CD4-positive, alpha-beta T cell (primary cell): ENCODE results near the gene SAYSD1. TPM values are rescaled to one million over a fixed set of nuclear protein-coding genes. Genes with fewer than 3 reads are reported as not detected.
A peak's percentile ranks its signal among the peaks of the same experiment; 100 is the strongest.

Experiments used
- ATAC-seq: fragments of 200-7000 bp; cut with Tn5 transposase; one replicate; pipeline ENCODE4 v1.10.0; 2022; ENCODE audit warnings: mild to moderate bottlenecking; ENCODE audit not compliant: poor library complexity
- CTCF ChIA-PET: fragments of 350-600 bp; sonication (Branson Sonifier 250); formaldehyde crosslinking; loops from one replicate; lab custom pipeline; 2021; ENCODE audit warnings: antibody characterized with exemption, inconsistent platforms; lab: Charles Lee
- POLR2A ChIA-PET: fragments of 350-600 bp; sonication (Branson Sonifier 250); formaldehyde crosslinking; loops from one replicate; lab custom pipeline; 2021; ENCODE audit warnings: antibody characterized with exemption, inconsistent platforms; lab: Charles Lee
- DNase-seq, 14 experiments: peaks; one replicate each; pipeline ENCODE4 v3.0.0-alpha.2; 2013 to 2020; ENCODE audit warnings: mixed read lengths in 2 of 14
- H3K27ac ChIP-seq, 2 donors: one replicate each; pipeline versions ENCODE4 v1.5.1 to v1.7.0; 2013; ENCODE audit warnings: low read length in 2 of 2, low read depth in 1 of 2, mild to moderate bottlenecking in 1 of 2
- H3K27me3 ChIP-seq, 2 experiments: 1 replicate in 1 of 2; 2 replicates in 1 of 2; pipeline versions ENCODE4 v1.6.1 to v1.7.0; 2013; ENCODE audit warnings: low read length in 2 of 2, control low read depth in 1 of 2, mild to moderate bottlenecking in 1 of 2, moderate library complexity in 1 of 2; ENCODE audit not compliant: insufficient read depth in 2 of 2, control insufficient read depth in 1 of 2
- H3K36me3 ChIP-seq: one replicate; pipeline ENCODE4 v1.6.1; 2013; ENCODE audit warnings: low read length, control low read depth; ENCODE audit not compliant: insufficient read depth
- H3K4me1 ChIP-seq: one replicate; pipeline ENCODE4 v1.6.1; 2013; ENCODE audit warnings: low read length, control low read depth; ENCODE audit not compliant: insufficient read depth
- H3K4me3 ChIP-seq: one replicate; pipeline ENCODE4 v1.5.1; 2013; ENCODE audit warnings: mild to moderate bottlenecking, low read length, moderate library complexity
- H3K9me3 ChIP-seq, 2 experiments: 1 replicate in 1 of 2; 2 replicates in 1 of 2; pipeline versions ENCODE4 v1.6.1 to v1.7.0; 2013; ENCODE audit warnings: low read length in 2 of 2, mild to moderate bottlenecking in 2 of 2, control low read depth in 1 of 2, moderate library complexity in 1 of 2; ENCODE audit not compliant: control insufficient read depth in 1 of 2, insufficient read depth in 1 of 2
- H3K27ac Mint-ChIP-seq: one replicate; pipeline ENCODE4 v1.8.0; 2020; ENCODE audit warnings: mixed read lengths
- H3K27me3 Mint-ChIP-seq: one replicate; pipeline ENCODE4 v1.8.0; 2021; ENCODE audit warnings: mixed read lengths
- H3K36me3 Mint-ChIP-seq: one replicate; pipeline ENCODE4 v1.8.0; 2021; ENCODE audit warnings: low read depth, mixed read lengths
- H3K4me1 Mint-ChIP-seq: one replicate; pipeline ENCODE4 v1.8.0; 2021; ENCODE audit warnings: low read depth, mixed read lengths
- H3K4me3 Mint-ChIP-seq: one replicate; pipeline ENCODE4 v1.8.0; 2020; ENCODE audit warnings: mild to moderate bottlenecking, mixed read lengths
- H3K9me3 Mint-ChIP-seq: one replicate; pipeline ENCODE4 v1.8.0; 2020; ENCODE audit warnings: mixed read lengths
- CTCF ChIP-seq: fragments of 200-600 bp; IDR thresholded peaks from one replicate; pipeline ENCODE4 v1.8.0; 2022; ENCODE audit warnings: antibody characterized with exemption, mild to moderate bottlenecking
- intact Hi-C, 2 experiments: fragments of 100-400 bp; cut with DNase I in 1 of 2; cut with micrococcal nuclease in 1 of 2; formaldehyde crosslinking; loops; one replicate each; pipeline versions ENCODE4 v1.15.1 to v1.9.0; 2023 to 2025; cut with DNase I, micrococcal nuclease
- total RNA-seq, 174 experiments: library from RNA in 2 of 174; stranded (reverse) in 2 of 174; gene quantifications; one replicate each; pipeline ENCODE4 v1.2.3 and lab custom pipeline; 2021 to 2026

Gene SAYSD1
- total RNA-seq, 2 experiments from 2014 or later = 18.7 to 21.3 TPM

- Mint-ChIP-seq H3K9me3 (no peaks in the 10 kb centered on the region), H3K4me3 (no peak overlapping the region), H3K27ac (no peak overlapping the region), H3K4me1 (no peaks in the 10 kb centered on the region), H3K36me3 (no peaks in the 10 kb centered on the region), H3K27me3 (peaks cover 3% of the 10 kb centered on the region)
- ATAC-seq = no peak
- Histone ChIP-seq H3K4me1 (no peaks in the 10 kb centered on the region), H3K4me3 (no peak overlapping the region), H3K9me3 (no peaks in the 10 kb centered on the region), H3K36me3 (no peaks in the 10 kb centered on the region), H3K27ac (no peak overlapping the region), H3K27me3 (no peaks in the 10 kb centered on the region)
- intact Hi-C loops = no loop called here
- no peak for TF ChIP-seq CTCF
- CTCF ChIA-PET = no interaction called here
- no peak for DNase-seq
- POLR2A ChIA-PET = no interaction called here
Observed at GRCh38 chr6:39124114-39124513, 9.1 kb upstream of the SAYSD1 start.

GRCh38 chr6:39118921-39119320, 3.9 kb upstream of the SAYSD1 start:
- no peak overlapping the region for H3K4me3 Mint-ChIP-seq
- H3K27me3 ChIP-seq = no peaks in the 10 kb centered on the region
- no peak overlapping the region for H3K27ac ChIP-seq
- H3K4me1 Mint-ChIP-seq = peaks cover 19% of the 10 kb centered on the region
- TF ChIP-seq CTCF = no peak
- H3K36me3 Mint-ChIP-seq = peaks cover 5% of the 10 kb centered on the region
- H3K27ac Mint-ChIP-seq = no peak overlapping the region
- H3K9me3 ChIP-seq = no peaks in the 10 kb centered on the region
- DNase-seq (no peak), ATAC-seq (no peak)
- intact Hi-C loops = loop anchor here in 1 of 2 experiments (5.0 to 10.0 kb wide), 5 partner anchors 113 to 1956 kb away; partner anchors contain the start of genes NFYA, OARD1 and ZFAND3
- H3K4me1 ChIP-seq = peaks cover 11% of the 10 kb centered on the region
- H3K36me3 ChIP-seq = no peaks in the 10 kb centered on the region
- H3K4me3 ChIP-seq = no peak overlapping the region
- ChIA-PET POLR2A (no interaction called here), CTCF (no interaction called here)
- H3K9me3 Mint-ChIP-seq = no peaks in the 10 kb centered on the region
- H3K27me3 Mint-ChIP-seq = no peaks in the 10 kb centered on the region

- Mint-ChIP-seq H3K9me3 (no peaks in the 10 kb centered on the region), H3K4me3 (peak overlapping the region; percentile 98), H3K36me3 (peaks cover 15% of the 10 kb centered on the region), H3K27me3 (no peaks in the 10 kb centered on the region), H3K27ac (peak overlapping the region; percentile 92), H3K4me1 (peaks cover 56% of the 10 kb centered on the region)
- ATAC-seq (peak; percentile 2), DNase-seq (no peak)
- H3K27ac ChIP-seq = peak overlapping the region; percentile 74 to 90
- ChIA-PET POLR2A (interaction anchor here (1.2 to 2.6 kb wide), 8 partner anchors 12 to 1958 kb away, joined by 3 to 13 read pairs (median 4); partner anchors contain the start of genes BTBD9, NFYA and OARD1), CTCF (interaction anchor here (1.4 kb wide), 1 partner anchor 26 kb away, joined by 4 read pairs; no protein-coding TSS in a partner anchor)
- no peak for TF ChIP-seq CTCF
- peak overlapping the region; percentile 72 for H3K4me3 ChIP-seq
- intact Hi-C loops = loop anchor here (2.0 to 10.0 kb wide), 3 partner anchors 412 to 1960 kb away; partner anchors contain the start of genes GLO1 (in 2 of the 2), NFYA (in 1 of the 2), OARD1 (in 1 of the 2) and ZFAND3 (in 1 of the 2)
- H3K36me3 ChIP-seq = peaks cover 4% of the 10 kb centered on the region
- no peaks in the 10 kb centered on the region for H3K27me3 ChIP-seq
- H3K9me3 ChIP-seq = no peaks in the 10 kb centered on the region
- peaks cover 11% of the 10 kb centered on the region for H3K4me1 ChIP-seq
Observed at GRCh38 chr6:39114388-39114703, 640 bp downstream of the SAYSD1 start.
